Chondrocyte (in vitro differentiated cells): ENCODE results near the gene PDZRN3. TPM values are rescaled to one million over a fixed set of nuclear protein-coding genes. Genes with fewer than 3 reads are reported as not detected.

Experiments
- DNase-seq: peaks from one replicate; pipeline ENCODE4 v3.0.0; 2021; ENCODE audit warnings: mixed read lengths, low spot score
- H3K27ac Mint-ChIP-seq: one replicate; pipeline ENCODE4 v1.8.0; 2021; ENCODE audit warnings: mild to moderate bottlenecking, moderate library complexity, mixed read lengths; ENCODE audit not compliant: unreplicated experiment
- H3K27me3 Mint-ChIP-seq: 2 replicates; pipeline ENCODE4 v1.8.0; 2021; ENCODE audit warnings: low read depth, mixed read lengths
- H3K36me3 Mint-ChIP-seq: 2 replicates; pipeline ENCODE4 v1.8.0; 2021; ENCODE audit warnings: low read depth, mixed read lengths
- H3K4me1 Mint-ChIP-seq: 2 replicates; pipeline ENCODE4 v1.8.0; 2021; ENCODE audit warnings: low read depth, mild to moderate bottlenecking, mixed read lengths
- H3K4me3 Mint-ChIP-seq: one replicate; pipeline ENCODE4 v1.8.0; 2021; ENCODE audit warnings: mild to moderate bottlenecking, moderate library complexity, mixed read lengths; ENCODE audit not compliant: unreplicated experiment
- H3K9me3 Mint-ChIP-seq: 2 replicates; pipeline ENCODE4 v1.8.0; 2021; ENCODE audit warnings: low read depth, mixed read lengths
- CTCF ChIP-seq: fragments of 200-600 bp; sonication (generic); IDR thresholded peaks from 2 replicates; pipeline ENCODE4 v1.5.0; 2021; ENCODE audit warnings: antibody characterized with exemption, mild to moderate bottlenecking, moderate library complexity
- total RNA-seq: library from RNA; stranded (reverse); gene quantifications from 3 replicates; pipeline ENCODE4 v1.2.1, GENCODE V29; 2021

PDZRN3 gene
- total RNA-seq, 1 donor from 2014 or later: 19.4 TPM

- Mint-ChIP-seq H3K27me3 (no peaks in the 10 kb centered on the region), H3K4me3 (no peak overlapping the region), H3K36me3 (no peaks in the 10 kb centered on the region), H3K27ac (peak overlapping the region; percentile 25), H3K9me3 (no peaks in the 10 kb centered on the region), H3K4me1 (peaks cover 64% of the 10 kb centered on the region)
- no peak for DNase-seq
- TF ChIP-seq CTCF: no peak
Observed at GRCh38 chr3:73618461-73618860, 6.3 kb downstream of the PDZRN3 start.

- TF ChIP-seq CTCF: no peak
- Mint-ChIP-seq H3K9me3 (no peaks in the 10 kb centered on the region), H3K36me3 (no peaks in the 10 kb centered on the region), H3K4me1 (peaks cover 55% of the 10 kb centered on the region), H3K27me3 (no peaks in the 10 kb centered on the region), H3K27ac (no peak overlapping the region), H3K4me3 (no peak overlapping the region)
- no peak for DNase-seq
Observed at GRCh38 chr3:73616056-73616455, 8.7 kb downstream of the PDZRN3 start.

GRCh38 chr3:73614419-73614818 is 10.3 kb downstream of the PDZRN3 start:
- Mint-ChIP-seq H3K4me3 (no peak overlapping the region), H3K36me3 (no peaks in the 10 kb centered on the region), H3K4me1 (peaks cover 60% of the 10 kb centered on the region), H3K9me3 (no peaks in the 10 kb centered on the region), H3K27ac (peak overlapping the region; percentile 20), H3K27me3 (no peaks in the 10 kb centered on the region)
- no peak for DNase-seq
- peak; percentile 15 for TF ChIP-seq CTCF

- Mint-ChIP-seq H3K27ac (no peak overlapping the region), H3K4me1 (peaks cover 55% of the 10 kb centered on the region), H3K36me3 (peaks cover 5% of the 10 kb centered on the region), H3K27me3 (no peaks in the 10 kb centered on the region), H3K9me3 (no peaks in the 10 kb centered on the region), H3K4me3 (no peak overlapping the region)
- no peak for DNase-seq
- no peak for TF ChIP-seq CTCF
Observed at GRCh38 chr3:73611176-73611575, 13.6 kb downstream of the PDZRN3 start.

- no peaks in the 10 kb centered on the region for H3K9me3 Mint-ChIP-seq
- no peak overlapping the region for H3K4me3 Mint-ChIP-seq
- no peak for TF ChIP-seq CTCF
- DNase-seq: no peak
- H3K27me3 Mint-ChIP-seq: no peaks in the 10 kb centered on the region
- H3K4me1 Mint-ChIP-seq: peaks cover 57% of the 10 kb centered on the region
- H3K27ac Mint-ChIP-seq: no peak overlapping the region
- H3K36me3 Mint-ChIP-seq: peaks cover 5% of the 10 kb centered on the region
Observed at GRCh38 chr3:73610493-73610892, 14.2 kb downstream of the PDZRN3 start.
